ENCODE data around the gene TBC1D3B. TPM values are rescaled to one million over a fixed set of nuclear protein-coding genes. Genes with fewer than 3 reads are reported as not detected.
"Not testable (repeated sequence)": the region's sequence is repeated elsewhere in the genome, so short reads cannot be mapped to it uniquely, and the experiment has no call there.

The TBC1D3B gene
- total RNA-seq (2.1 TPM), polyA plus RNA-seq (2.1 TPM)

GRCh38 chr17:36176536-36176935 is at the start of gene TBC1D3B:
Gene TBC1D3B, minus strand, starts transcription at chr17:36176636. Its CDS starts 1,586 bp downstream, at chr17:36175050.
- not testable (repeated sequence) for DNase-seq (ENCODE audit: extremely low spot score); H3K36me3 ChIP-seq (ENCODE audit: insufficient read depth); H3K27ac ChIP-seq (ENCODE audit: low read depth); H3K4me1 ChIP-seq (ENCODE audit: insufficient read depth); H3K4me3 ChIP-seq (ENCODE audit: low read depth, low read length)
- no CpG with 5 or more reads among the region's 11 CpGs for WGBS

DNA sequence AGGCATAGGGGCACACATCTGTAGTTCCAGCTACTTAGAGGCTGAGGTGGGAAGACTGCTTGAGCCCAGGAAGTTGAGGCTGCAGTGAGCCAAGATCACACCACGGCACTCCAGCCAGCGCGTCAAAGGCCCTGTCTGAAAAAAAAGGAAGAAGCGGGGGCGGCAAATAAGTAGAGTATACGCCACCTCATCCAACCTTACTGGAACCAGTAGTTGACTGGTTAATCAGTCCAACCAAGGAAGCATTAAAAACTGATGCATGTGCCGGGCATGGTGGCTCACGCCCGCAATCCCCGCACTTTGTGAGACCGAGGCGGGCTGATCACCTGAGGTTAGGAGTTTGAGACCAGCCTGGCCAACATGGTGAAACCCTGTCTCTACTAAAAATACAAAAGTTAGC is 46.5 kb upstream of the TBC1D3B start:
- not testable (repeated sequence) for DNase-seq (ENCODE audit: extremely low spot score); H3K4me3 ChIP-seq (ENCODE audit: low read depth, low read length); H3K27ac ChIP-seq (ENCODE audit: low read depth); H3K4me1 ChIP-seq (ENCODE audit: insufficient read depth); H3K36me3 ChIP-seq (ENCODE audit: insufficient read depth)
- 90% methylated on average over 12 of the region's 12 CpGs for WGBS

GRCh38 chr17:36221581-36222100 is 45.2 kb upstream of the TBC1D3B start:
- 82% methylated on average over 4 of the region's 4 CpGs for WGBS
- DNase-seq (ENCODE audit: extremely low spot score); H3K27ac ChIP-seq (ENCODE audit: low read depth); H3K36me3 ChIP-seq (ENCODE audit: insufficient read depth); H3K4me3 ChIP-seq (ENCODE audit: low read depth, low read length); H3K4me1 ChIP-seq (ENCODE audit: insufficient read depth): not testable (repeated sequence)

DNA sequence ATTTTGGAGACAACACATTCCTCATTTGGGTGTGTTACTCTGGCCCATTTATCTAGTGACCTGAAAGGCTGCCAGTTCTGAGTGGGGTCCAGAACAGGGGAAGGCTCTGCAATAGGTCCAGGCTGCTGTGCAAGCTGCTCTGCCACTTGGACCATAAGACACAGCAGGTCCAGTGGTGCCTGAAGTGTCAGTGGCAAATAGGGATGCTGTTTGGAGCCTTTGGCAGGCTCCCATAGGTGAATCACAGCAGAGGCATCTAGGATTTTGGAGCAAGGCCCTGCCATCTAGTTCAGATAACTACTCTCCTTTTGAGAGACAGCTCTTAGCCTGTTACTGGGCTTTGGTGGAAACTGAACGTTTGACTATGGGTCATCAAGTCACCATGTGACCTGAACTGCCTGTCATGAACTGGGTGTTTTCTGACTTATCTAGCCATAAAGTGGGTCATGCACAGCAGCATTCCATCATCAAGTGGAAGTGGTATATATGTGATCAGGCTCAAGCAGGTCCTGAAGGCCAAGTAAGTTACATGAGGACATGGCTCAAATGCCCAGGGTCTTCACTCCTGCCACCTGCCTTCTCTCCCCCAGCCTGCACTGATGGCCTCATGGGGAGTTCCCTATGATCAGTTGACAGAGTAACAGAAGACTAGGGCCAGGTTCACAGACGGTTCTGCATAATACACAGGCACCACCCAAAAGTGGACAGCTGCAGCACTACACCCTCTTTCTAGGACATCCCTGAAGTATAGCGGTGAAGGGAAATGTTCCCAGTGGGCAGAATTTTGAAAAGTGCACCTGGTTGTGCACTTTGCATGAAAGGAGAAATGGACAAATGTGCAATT is 44.5 kb upstream of the TBC1D3B start:
- DNase-seq (ENCODE audit: extremely low spot score); H3K27ac ChIP-seq (ENCODE audit: low read depth); H3K4me1 ChIP-seq (ENCODE audit: insufficient read depth); H3K4me3 ChIP-seq (ENCODE audit: low read depth, low read length); H3K36me3 ChIP-seq (ENCODE audit: insufficient read depth): not testable (repeated sequence)
- WGBS = 71% methylated on average over 3 of the region's 3 CpGs

DNA sequence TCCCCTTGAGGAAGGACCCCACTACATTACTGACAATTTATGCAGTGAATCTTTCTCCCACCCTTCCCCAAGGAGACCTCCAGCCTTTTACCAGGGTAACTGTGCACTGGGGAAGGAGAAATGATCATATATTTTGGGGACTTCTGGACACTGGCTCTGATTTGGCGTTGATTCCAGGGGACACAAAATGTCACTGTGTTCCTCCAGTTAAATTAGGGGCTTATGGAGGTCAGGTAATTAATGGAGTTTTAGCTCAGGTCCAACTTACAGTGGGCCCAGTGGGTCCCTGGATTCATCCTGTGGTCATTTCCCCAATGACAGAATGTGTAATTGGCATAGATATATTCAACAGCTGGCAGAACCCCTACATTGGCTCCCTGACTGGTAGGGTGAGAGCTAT is 43.1 kb upstream of the TBC1D3B start:
- DNase-seq (ENCODE audit: extremely low spot score); H3K36me3 ChIP-seq (ENCODE audit: insufficient read depth); H3K4me1 ChIP-seq (ENCODE audit: insufficient read depth); H3K4me3 ChIP-seq (ENCODE audit: low read depth, low read length); H3K27ac ChIP-seq (ENCODE audit: low read depth): not testable (repeated sequence)
- WGBS = 79% methylated on average over 1 of the region's 1 CpG

- not testable (repeated sequence) for DNase-seq (ENCODE audit: extremely low spot score); H3K4me1 ChIP-seq (ENCODE audit: insufficient read depth); H3K36me3 ChIP-seq (ENCODE audit: insufficient read depth); H3K27ac ChIP-seq (ENCODE audit: low read depth); H3K4me3 ChIP-seq (ENCODE audit: low read depth, low read length)
- WGBS = 78% methylated on average over 7 of the region's 7 CpGs
These were observed 39.2 kb upstream of the TBC1D3B start for GRCh38 chr17:36215406-36216308.

- DNase-seq (ENCODE audit: extremely low spot score) = no peak
- H3K27ac ChIP-seq (ENCODE audit: low read depth) = no peak overlapping the region
These were observed 38.5 kb upstream of the TBC1D3B start for GRCh38 chr17:36214918-36215317.

DNA sequence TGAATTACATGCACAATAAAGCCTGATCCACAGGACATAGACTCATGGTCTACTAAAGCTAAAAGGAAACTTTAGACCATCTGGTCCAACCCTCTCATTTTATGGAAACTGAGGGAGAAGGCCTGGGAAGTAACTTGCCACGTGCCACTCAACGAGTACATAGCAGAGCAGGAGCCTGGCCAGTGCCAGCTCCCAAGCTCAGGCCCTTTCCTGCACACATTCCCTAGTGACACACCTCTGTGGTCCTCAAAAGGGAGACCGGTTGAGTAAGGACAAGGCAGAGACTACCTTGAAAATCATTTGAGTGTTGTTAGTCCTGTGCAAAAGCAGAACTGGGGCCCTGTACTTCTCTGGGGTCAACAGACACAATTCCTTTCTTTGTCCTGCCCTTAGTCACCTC is 37.3 kb upstream of the TBC1D3B start:
- no peak for DNase-seq (ENCODE audit: extremely low spot score)
- Histone ChIP-seq H3K36me3 (ENCODE audit: insufficient read depth) (no peaks in the 10 kb centered on the region), H3K4me1 (ENCODE audit: insufficient read depth) (no peaks in the 10 kb centered on the region), H3K4me3 (ENCODE audit: low read depth, low read length) (no peak overlapping the region), H3K27ac (ENCODE audit: low read depth) (no peak overlapping the region)
- 68% methylated on average over 3 of the region's 3 CpGs for WGBS

More at GRCh38 chr17:36214918-36215317, 38.5 kb upstream of the TBC1D3B start:
- H3K4me3 ChIP-seq (ENCODE audit: low read depth, low read length) = no peak overlapping the region
- H3K36me3 ChIP-seq (ENCODE audit: insufficient read depth) = no peaks in the 10 kb centered on the region
- H3K4me1 ChIP-seq (ENCODE audit: insufficient read depth) = no peaks in the 10 kb centered on the region

DNA sequence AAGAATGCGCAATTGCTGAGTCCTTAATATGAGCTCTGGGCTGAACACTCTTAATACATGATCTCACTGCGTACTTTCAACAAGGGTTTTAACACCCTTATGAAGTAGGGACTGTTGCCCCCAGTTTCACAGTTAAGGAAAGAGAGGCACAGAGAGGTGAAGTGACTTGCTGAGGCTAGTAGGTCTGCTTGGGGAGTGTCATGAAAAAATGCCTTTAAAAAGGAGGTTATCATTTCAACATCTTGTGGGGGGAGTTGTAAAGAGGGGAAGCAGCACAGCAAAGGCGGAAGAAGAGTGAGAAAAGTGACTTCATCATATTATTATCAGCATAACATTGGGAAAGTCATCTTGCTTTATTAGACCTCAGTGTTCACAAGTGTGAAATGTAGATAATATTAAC is 36.5 kb upstream of the TBC1D3B start:
- 78% methylated on average over 3 of the region's 3 CpGs for WGBS

DNA sequence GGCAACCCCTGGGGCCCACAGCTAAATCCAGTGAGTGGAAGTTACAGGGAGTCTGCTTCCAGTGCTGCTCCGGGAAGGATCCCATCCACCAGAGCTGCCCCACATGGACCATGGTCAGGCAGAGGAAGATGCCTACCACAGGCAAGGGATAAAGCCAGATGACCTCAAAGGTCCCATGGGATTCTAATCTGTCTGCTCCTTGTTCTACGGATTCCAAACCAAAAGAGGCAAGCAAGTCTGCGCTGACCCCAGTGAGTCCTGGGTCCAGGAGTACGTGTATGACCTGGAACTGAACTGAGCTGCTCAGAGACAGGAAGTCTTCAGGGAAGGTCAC is 35.8 kb upstream of the TBC1D3B start:
- no peak overlapping the region for H3K4me3 ChIP-seq (ENCODE audit: low read depth, low read length)
- H3K36me3 ChIP-seq (ENCODE audit: insufficient read depth) = no peaks in the 10 kb centered on the region
- no peak overlapping the region for H3K27ac ChIP-seq (ENCODE audit: low read depth)
- no peaks in the 10 kb centered on the region for H3K4me1 ChIP-seq (ENCODE audit: insufficient read depth)
- 75% methylated on average over 4 of the region's 4 CpGs for WGBS
- DNase-seq (ENCODE audit: extremely low spot score) = no peak

More for the DNA sequence above, 36.5 kb upstream of the TBC1D3B start:
- Histone ChIP-seq H3K4me1 (ENCODE audit: insufficient read depth) (no peaks in the 10 kb centered on the region), H3K27ac (ENCODE audit: low read depth) (no peak overlapping the region), H3K4me3 (ENCODE audit: low read depth, low read length) (no peak overlapping the region), H3K36me3 (ENCODE audit: insufficient read depth) (no peaks in the 10 kb centered on the region)
- no peak for DNase-seq (ENCODE audit: extremely low spot score)

DNA sequence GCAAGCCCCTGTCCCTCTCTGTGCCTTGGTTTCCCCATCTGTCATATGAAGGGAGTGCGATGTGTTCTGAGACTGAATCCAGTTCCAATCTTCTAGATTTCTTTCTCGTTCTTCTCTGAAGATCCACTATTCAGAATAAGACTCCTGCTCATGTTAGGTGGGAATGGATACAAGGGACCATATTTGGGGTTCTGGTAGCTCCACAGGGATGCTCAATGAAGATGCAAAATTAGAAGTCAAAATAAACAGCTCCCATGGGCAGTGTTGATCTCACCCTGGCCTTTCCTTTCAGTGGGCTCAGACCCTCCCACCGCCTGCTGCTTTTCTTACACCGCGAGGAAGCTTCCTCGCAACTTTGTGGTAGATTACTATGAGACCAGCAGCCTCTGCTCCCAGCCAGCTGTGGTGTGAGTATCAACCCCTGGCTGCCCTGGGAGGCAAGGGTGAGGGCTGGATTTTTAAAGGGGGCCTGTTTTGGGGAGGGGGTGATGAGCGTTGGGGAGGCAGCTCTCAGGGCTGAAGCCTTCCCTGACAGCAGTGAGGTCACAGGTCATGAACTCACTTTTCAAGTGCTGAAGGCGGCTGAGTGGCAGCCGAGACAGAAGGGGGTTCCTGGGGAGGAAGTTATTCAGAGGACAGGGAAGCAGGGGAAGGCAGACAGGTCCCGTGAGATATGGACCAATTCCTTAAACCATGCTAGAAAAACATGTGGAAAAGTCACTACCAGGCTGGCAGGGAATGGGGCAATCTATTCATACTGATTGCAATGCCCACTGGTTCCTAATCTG is 35.2 kb upstream of the TBC1D3B start:
- not testable (repeated sequence) for H3K4me1 ChIP-seq (ENCODE audit: insufficient read depth); H3K27ac ChIP-seq (ENCODE audit: low read depth); H3K4me3 ChIP-seq (ENCODE audit: low read depth, low read length); DNase-seq (ENCODE audit: extremely low spot score); H3K36me3 ChIP-seq (ENCODE audit: insufficient read depth)
- WGBS = 49% methylated on average over 7 of the region's 10 CpGs

- H3K4me3 ChIP-seq (ENCODE audit: low read depth, low read length); H3K4me1 ChIP-seq (ENCODE audit: insufficient read depth); DNase-seq (ENCODE audit: extremely low spot score); H3K27ac ChIP-seq (ENCODE audit: low read depth); H3K36me3 ChIP-seq (ENCODE audit: insufficient read depth): not testable (repeated sequence)
- WGBS = 72% methylated on average over 7 of the region's 7 CpGs
These were observed 34.2 kb upstream of the TBC1D3B start, which contains the start of gene CCL4L2 for GRCh38 chr17:36210439-36211211. Gene CCL4L2, plus strand, starts transcription at chr17:36211063.

GRCh38 chr17:36209575-36209974 is 33.1 kb upstream of the TBC1D3B start:
- no peaks in the 10 kb centered on the region for H3K4me1 ChIP-seq (ENCODE audit: insufficient read depth)
- H3K27ac ChIP-seq (ENCODE audit: low read depth) = no peak overlapping the region
- no peaks in the 10 kb centered on the region for H3K36me3 ChIP-seq (ENCODE audit: insufficient read depth)
- DNase-seq (ENCODE audit: extremely low spot score) = no peak
- no peak overlapping the region for H3K4me3 ChIP-seq (ENCODE audit: low read depth, low read length)
